T-helper 1 cell (primary cell): ENCODE results near the gene HNRNPLL.
"Not testable (repeated sequence)": the region's sequence is repeated elsewhere in the genome, so short reads cannot be mapped to it uniquely, and the experiment has no call there.

ENCODE experiments used
- DNase-seq, 5 donors: peaks; one replicate each; pipeline ENCODE4 v3.0.0-alpha.2; 2012 to 2020
- total RNA-seq, 4 donors: gene quantifications; one replicate each; lab custom pipeline; 2026; lab: John Stamatoyannopoulos, UW

Gene HNRNPLL
- total RNA-seq, result 89.1 to 118 (median 101) reads per million in 4 donors

GRCh38 chr2:38602732-38603401 lies at the start of gene HNRNPLL:
HNRNPLL (minus strand) TSS chr2:38602928; CDS start chr2:38602626, 302 bp downstream.
- peak; percentile 88 to 94 (median 91) for DNase-seq

- DNase-seq, result no peak
Measured at GRCh38 chr2:38650717-38651116, 48.0 kb upstream of the HNRNPLL start.

GRCh38 chr2:38650012-38650411 lies 47.3 kb upstream of the HNRNPLL start:
- DNase-seq, result no peak

DNA sequence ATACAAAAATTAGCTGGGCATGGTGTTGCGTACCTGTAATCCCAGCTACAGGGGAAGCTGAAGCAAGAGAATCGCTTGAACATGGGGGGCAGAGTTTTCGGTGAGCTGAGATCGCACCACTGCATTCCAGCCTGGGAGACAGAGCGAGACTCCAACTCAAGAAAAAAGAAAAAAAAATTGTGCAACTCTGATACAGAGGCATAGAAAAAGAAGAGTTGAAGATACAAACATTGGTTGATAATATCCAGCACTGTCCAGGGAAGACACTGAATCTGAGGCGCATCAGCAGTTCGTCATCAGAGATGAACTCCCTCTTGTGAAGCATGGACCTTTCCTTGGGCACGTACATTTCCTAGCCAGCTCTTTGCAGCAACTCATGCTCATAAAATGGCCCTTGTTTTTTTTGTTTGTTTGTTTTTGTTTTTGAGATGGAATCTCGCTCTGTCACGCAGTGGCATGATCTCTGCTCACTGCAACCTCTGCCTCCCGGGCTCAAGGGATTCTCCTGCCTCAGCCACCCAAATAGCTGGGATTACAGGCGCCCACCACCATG lies 46.5 kb upstream of the HNRNPLL start:
- no peak for DNase-seq

DNA sequence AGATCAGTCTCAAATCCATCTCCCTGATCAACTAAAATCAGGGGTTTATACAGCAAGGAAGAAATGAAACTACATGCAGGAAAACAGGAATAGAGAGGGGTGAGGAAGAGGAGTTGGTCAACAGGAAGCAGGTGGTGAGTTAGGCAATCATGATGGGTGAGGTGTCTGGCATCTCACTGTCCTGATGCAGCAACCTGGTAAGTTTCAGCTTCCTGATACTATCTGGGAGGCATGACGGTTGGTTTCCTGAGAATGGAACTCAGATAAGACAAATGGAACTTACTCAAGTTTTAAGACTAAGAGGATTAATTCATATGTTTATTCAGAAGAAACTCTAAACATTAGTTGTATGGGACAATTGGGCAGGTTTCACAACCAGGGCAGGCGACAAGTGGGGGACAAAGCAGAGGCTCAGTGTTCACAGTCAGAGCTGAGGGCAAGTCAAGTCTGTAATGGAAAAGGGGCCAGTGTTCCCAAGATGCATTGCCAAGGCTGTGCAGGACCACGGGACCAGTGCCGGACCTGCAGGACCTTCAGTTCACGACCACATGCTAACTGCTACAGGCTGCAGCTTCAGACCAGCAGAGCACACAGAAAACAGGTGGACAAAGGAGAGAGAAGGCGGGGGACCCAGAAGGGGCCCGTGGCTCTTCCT lies 45.5 kb upstream of the HNRNPLL start:
- peak in 1 of 5 donors; percentile 72 for DNase-seq

DNA sequence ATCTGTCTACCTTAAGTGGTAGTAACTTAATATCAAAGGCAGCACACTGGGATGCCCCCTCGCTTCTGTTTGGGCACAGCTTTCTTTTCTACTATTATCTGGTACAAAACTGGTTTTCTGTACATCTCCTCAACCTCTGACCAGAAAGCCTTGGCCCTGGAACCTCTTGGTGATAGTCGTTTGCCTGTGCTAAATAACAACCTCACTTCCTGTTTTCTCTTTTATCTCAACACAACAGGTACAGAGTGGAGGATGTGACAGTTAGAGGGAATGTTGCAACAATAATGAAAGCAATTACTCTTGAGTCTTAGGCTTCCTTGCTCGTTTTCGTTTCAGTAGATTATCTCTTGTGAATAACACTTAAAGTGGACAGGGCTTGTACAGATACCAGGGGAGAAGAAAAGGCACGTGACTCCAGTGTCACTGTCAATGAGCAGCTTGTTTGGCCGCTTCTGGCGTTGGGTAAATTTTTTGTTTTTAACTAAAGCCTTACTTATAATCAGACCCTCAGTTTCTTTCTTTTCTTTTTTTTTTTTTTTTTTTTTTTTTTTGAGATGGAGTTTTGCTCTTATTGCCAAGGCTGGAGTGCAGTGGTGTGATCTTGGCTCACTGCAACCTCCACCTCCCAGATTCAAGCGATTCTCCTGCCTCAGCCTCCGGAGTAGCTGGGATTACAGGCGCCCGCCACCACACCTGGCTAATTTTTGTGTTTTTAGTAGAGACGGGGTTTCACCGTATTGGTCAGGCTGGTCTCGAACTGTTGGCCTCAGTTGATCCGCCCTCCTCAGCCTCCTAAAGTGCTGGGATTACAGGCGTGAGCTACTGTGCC lies 41.2 kb upstream of the HNRNPLL start:
- peak in 1 of 5 donors; percentile 89 for DNase-seq

DNA sequence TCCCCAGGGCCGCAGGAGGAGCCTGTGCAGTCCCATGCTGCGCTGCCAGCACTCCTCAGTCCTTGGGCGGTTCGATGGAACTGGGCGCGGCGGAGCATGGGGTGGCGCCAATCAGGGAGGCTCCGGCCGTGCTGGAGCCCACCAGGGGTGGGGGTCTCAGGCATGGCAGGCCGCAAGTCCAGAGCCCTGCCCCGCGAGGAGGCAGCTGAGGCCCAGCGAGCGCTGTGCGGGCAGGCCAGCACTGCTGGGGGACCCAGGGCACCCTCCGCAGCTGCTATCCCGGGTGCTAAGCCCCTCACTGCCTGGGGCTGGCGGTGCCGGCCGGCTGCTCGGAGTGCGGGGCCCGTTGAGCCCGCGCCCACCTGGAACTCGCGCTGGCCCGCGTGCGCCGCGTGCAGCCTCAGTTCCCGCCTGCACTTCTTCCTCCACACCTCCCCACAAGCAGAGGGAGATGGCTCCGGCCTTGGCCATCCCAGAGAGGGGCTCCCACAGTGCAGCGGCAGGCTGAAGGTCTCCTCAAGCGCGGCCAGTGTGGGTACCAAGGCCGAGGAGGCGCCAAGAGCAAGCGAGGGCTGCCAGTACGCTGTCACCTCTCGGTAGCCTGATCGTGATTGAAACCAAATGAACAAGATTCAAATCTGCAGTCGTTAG lies 40.4 kb upstream of the HNRNPLL start:
- DNase-seq, result no peak

DNA sequence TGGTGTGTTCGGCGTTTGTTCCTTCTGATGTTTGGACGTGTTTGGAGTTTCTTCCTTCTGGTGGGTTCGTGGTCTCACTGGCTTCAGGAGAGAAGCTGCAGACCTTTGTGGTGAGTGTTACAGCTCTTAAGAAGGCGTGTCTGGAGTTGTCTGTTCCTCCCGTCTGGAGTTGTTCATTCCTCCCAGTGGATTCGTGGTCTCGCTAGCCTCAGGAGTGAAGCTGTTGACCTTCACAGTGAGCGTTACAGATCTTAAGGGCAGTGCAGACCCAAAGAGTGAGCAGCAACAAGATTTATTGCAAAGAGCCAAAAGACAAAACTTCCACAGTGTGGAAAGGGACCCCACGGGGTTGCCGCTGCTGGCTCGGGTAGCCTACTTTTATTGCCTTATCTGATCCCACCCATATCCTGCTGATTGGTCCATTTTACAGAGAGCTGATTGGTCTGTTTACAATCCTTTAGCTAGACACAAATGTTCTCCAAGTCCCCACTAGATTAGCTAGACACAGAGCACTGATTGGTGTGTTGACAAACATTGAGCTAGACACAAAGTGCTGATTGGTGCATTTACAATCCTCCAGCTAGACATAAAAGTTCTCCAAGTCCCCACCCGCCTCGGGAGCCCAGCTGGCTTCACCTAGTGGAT lies 39.8 kb upstream of the HNRNPLL start:
- DNase-seq, result not testable (repeated sequence)

DNA sequence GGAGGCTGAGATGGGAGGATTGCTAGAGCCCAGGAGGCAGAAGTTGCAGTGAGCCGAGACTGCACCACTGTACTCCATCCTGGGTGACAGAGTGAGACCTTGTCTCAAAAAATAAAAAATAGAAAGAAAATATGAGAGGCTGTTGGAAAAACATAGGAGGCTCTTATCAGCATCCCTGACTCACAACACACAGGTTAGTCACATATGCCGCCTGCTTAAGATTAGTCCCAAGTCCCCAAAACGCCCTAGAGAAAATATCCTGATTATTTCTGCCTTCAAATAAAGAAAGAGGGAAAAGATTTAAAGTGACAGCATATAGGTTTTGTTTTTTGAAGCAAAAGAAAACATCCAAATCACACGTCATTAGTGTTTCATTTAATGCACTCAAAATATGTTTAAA lies 33.3 kb upstream of the HNRNPLL start:
- no peak for DNase-seq

DNA sequence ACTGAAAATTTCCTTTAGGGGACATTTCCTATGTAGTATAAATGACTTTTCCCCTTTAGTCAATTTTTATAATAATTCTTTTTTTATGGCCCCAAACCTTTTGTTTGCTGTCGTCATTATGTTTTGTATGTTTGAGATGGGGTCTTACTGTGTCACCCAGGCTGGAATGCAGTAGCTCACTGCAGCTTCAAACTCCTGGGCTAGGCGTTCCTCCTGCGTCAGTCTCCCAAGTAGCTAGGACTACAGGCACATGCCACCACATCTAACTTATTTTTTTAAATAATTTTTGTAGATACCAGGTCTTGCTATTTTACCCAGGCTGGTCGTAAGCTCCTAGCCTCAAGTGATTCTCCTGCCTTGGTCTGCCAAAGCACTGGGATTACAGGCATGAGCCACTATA lies 32.4 kb upstream of the HNRNPLL start:
- no peak for DNase-seq

- no peak for DNase-seq
Measured at GRCh38 chr2:38634684-38635083, 32.0 kb upstream of the HNRNPLL start.

DNA sequence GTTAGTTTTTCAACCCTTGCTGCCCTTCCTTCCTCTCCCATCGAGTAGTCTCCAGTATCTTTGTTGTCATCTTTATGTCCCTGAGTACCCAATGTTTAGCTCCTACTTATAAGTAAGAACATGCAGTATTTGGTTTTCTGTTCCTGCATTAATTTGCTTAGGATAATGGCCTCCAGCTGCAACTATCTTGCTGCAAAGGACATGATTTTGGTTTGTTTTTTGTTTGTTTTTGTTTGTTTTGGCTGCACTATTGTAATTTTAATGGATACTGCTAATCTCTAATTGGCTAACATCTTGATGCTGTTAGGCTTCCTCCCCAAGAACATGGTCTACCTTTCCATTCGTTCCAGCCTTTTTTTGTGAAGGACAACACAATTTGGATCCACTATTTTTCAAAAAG lies 31.2 kb upstream of the HNRNPLL start:
- DNase-seq, result no peak

DNA sequence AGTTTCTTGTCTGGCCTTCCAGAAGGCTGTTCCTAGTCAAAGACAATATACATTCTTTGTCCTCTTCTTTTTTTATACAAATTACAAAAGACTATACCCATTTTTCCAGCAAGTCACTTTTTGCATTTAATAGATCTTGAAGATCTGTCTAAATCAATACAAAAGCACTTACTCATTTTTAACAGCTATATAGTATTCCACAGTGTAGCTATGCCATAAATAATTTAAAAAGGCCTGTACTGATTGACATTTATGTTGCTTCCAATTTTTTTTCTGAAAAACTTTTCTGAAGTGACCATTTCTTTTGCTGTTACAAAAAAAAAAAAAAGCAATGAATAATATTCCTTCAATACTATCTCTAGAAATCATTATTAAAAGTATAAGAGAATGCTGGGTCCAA lies 30.3 kb upstream of the HNRNPLL start:
- no peak for DNase-seq

DNA sequence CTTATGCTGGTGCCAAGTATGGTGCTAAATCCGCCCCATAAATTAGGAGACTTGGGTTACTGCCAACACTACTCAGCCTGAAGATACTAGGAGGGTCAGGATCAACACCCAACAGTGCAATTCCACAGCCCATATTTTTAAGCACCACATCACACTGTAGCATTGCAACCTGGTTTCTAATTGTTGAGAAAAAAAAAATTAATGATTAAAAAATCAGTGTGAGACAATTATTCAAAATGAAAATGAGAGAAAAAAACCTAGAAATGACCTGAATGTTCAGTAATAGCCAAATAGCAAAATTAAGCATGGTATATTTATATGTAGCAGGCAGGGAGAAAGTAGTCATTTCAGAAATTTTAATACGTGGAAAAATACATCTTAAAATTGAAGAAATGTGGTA lies 29.2 kb upstream of the HNRNPLL start:
- no peak for DNase-seq

- DNase-seq, result no peak
Measured at GRCh38 chr2:38629684-38630083, 27.0 kb upstream of the HNRNPLL start.

GRCh38 chr2:38627391-38627790 lies 24.7 kb upstream of the HNRNPLL start:
- DNase-seq, result no peak

DNA sequence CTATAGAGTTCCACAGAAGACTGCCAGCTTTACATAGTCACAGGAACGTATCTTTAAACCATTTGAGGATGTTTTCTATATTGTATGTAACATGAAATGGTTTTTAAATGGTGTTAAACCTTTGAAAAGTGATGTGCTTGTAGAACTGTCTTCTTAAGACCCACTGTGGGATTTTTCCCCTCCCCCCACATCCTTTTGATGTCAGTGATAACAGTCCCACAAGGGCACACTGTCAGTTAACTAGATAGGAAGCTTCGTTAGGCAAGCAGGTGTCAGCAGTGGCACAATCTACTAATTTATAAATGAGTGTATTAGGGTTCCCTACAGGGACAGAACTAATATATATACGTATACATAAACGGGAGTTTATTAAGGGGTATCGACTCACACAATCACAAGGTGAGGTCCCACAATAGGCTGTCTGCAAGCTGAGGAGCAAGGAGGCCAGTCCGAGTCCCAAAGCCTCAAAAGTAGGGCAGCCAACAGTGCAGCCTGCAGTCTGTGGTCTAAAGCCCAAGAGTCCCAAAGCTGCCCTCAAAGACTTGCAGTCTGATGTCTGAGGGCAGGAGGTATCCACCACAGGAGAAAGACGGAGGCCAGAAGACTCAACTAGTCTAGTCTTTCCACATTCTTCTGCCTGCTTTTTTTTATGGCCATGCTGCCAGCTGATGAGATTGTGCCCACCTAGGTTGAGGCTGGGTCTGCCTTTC lies 23.8 kb upstream of the HNRNPLL start:
- peak in 2 of 5 donors; percentile 38 to 76 for DNase-seq

DNA sequence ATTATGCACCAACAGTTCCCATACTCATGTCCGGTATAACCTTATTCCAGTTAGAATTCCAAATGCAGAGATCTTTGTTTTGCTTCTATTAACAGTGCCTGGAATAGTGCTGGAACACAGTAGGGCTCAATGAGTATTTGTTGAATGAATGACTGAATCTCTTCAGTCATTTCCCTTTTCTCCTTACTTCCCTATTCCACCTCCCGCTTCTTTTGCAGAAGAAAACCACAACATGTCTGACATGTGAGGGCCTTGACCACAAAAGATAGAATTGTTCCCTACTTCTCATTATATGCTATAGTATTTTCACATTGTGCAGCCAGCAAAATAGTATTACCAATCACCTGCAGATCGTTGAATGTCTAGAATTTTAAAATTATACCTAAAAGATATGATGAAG lies 19.5 kb upstream of the HNRNPLL start:
- no peak for DNase-seq

DNA sequence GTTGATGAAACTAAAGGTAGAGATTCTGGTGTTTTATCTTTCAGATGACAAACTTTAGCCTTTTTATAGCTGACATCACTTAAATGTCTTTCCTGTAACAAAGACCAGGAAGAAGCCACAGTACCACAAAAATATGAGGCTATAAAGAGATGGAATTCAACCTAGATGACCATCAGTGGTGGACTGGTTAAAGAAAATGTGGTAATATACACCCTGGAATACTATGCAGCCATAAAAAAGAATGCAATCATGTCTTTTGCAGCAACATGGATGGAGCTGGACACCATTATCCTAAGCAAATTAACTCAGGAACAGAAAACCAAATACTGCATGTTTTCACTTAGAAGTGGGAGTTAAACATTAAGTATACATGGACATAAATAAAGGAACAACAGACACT lies 18.3 kb upstream of the HNRNPLL start:
- no peak for DNase-seq

DNA sequence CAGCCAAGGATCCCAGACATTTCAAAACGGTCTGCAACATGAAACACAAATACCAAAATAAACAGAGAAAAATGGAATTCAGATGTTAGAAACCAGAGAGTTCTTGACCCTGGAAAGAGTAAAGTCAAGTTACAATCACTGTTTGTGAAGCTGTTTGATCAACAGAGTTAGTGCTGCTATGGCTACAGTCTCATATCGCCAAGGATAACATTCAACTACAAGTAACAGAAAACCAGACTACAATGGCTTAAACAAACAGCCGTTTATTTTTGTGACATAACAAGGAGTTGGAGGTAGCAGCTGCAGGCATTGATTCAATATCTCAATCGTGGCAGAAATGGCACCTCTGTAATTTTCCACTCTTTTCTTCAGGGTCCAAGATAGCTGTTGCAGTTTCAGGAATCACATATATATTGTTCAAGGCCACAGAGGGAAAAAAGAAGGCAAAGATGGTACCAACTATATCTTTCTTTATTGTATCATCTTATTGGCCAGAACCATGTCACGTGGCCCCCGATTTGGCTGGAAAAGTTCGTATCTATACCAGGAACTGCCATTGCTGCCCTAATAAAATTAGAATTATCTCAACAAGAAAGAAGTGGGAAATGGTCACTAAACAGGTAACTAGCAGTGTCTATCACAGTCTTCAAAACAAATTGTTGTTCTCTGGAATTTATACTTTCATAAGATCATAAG lies 17.7 kb upstream of the HNRNPLL start:
- no peak for DNase-seq
